K562 (cell line): ENCODE results near the gene SH2B2.

Experiments used
- CTCF ChIP-seq, 3 experiments: IDR thresholded peaks in 2 of 3; conservative IDR thresholded peaks in 1 of 3; 2 replicates each; pipeline ENCODE4 v1.5.1; 2011 to 2012; ENCODE audit warnings: low read length in 3 of 3, mild to moderate bottlenecking in 3 of 3, control low read depth in 2 of 3, improper control_type of control experiment in 1 of 3, inconsistent platforms in 1 of 3, low read depth in 1 of 3, mixed read lengths in 1 of 3, moderate library complexity in 1 of 3; ENCODE audit not compliant: insufficient read depth in 2 of 3
- ESRRA ChIP-seq: fragments of 450-650 bp; IDR thresholded peaks from 2 replicates; pipeline ENCODE4 v1.6.1; 2014; ENCODE audit warnings: low read depth, mild to moderate bottlenecking, moderate library complexity, borderline replicate concordance
- GTF2F1 ChIP-seq: IDR thresholded peaks from 2 replicates; pipeline ENCODE4 v1.6.1; 2011; ENCODE audit warnings: low read depth, low read length, improper control_type of control experiment
- POLR2AphosphoS5 ChIP-seq: IDR thresholded peaks from 2 replicates; pipeline ENCODE4 v1.6.1; 2011; ENCODE audit warnings: mild to moderate bottlenecking, low read depth, low read length, moderate library complexity; ENCODE audit not compliant: control insufficient read depth, insufficient read depth
- RCOR1 ChIP-seq, 2 experiments: IDR thresholded peaks; 2 replicates each; pipeline ENCODE4 v1.6.1; 2012; ENCODE audit warnings: low read depth in 2 of 2, low read length in 2 of 2, borderline replicate concordance in 1 of 2, improper control_type of control experiment in 1 of 2
- ZNF239 ChIP-seq: fragments of 250-450 bp; sonication (Bioruptor Pico); IDR thresholded peaks from 2 replicates; pipeline ENCODE4 v1.4.0; 2020; ENCODE audit warnings: mild to moderate bottlenecking
- ZNF655 ChIP-seq: fragments of 250-450 bp; sonication (Bioruptor Pico); IDR thresholded peaks from 2 replicates; pipeline ENCODE4 v1.5.0; 2021
- TF ChIP-seq, protein P1 (sequence below): sonication (generic); formaldehyde crosslinking; IDR thresholded peaks from 2 replicates; pipeline ENCODE4 v1.8.1; 2023; ENCODE audit warnings: mild to moderate bottlenecking, missing genetic modification reagents

DNA sequence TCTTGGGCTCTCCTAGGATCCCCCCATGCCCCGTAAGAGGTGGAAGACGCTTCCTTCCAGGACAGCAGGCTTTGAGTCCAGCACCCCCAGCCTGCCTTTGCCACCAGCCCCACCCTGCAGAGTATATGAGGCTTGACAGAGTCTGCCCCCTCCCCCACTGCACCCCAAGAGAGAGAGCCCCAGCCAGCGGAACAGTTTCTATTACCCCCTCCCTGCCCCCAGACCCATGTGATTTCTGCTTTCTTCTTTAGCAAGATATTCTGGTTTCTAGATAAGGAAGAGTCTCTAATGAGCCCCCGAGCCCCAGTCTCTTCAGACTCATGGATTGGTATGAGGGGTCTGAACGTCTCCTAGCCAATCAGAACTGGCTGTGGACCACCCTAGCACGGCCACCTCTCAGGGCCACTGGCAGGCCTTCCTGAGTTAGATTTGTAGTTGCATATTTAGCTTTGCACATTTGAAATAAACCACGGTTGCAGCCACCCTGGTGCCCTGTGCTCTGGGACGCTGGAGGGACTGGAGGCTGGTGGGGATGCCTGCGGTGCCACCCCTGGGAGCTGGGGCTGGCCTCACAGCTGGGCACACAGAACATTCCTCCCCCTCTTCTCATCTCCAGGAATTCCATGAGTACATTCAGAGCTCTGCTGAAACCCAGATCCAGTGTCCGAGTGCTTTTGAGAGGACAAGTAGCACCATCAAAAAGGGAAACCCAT is 3.0 kb upstream of the SH2B2 start:
- TF ChIP-seq ESRRA (no peak), GTF2F1 (no peak), ZNF655 (no peak), POLR2AphosphoS5 (no peak), ZNF239 (no peak), RCOR1 (IDR thresholded peaks at IDR 0.05; ENCODE audit: borderline replicate concordance in 1 of 2, low read depth in 2 of 2, low read length in 2 of 2) (no peak), CTCF (IDR thresholded peaks at IDR 0.05 in 2 of 3, conservative IDR thresholded peaks at IDR 0.05 in 1 of 3; ENCODE audit: insufficient read depth in 2 of 3, low read depth in 1 of 3, low read length in 3 of 3) (no peak)
- TF ChIP-seq, protein P1, sequence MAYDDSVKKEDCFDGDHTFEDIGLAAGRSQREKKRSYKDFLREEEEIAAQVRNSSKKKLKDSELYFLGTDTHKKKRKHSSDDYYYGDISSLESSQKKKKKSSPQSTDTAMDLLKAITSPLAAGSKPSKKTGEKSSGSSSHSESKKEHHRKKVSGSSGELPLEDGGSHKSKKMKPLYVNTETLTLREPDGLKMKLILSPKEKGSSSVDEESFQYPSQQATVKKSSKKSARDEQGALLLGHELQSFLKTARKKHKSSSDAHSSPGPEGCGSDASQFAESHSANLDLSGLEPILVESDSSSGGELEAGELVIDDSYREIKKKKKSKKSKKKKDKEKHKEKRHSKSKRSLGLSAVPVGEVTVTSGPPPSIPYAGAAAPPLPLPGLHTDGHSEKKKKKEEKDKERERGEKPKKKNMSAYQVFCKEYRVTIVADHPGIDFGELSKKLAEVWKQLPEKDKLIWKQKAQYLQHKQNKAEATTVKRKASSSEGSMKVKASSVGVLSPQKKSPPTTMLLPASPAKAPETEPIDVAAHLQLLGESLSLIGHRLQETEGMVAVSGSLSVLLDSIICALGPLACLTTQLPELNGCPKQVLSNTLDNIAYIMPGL (CRISPR knock-in tag), result no peak
